ENCODE measurements around the gene CTNNA2.

The CTNNA2 gene

DNA sequence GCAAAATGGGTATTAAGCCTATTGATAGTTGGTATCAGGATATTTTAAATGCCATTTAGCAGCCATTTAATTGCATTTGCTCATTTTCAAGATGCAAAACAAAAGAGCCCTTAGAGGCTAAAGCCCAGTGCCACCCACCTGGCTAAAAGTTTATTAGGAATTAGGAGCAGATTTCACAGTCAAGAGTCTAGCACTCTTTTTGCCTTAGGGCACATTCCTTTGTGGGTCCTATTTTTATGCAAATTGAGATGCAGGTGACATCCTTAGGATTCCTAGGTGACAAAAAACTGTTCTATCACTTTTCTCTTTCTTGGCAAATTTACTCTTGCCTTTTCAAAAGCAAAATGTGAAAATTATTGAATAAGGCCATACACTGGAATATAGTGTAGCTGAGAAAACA, 42.0 kb downstream of the CTNNA2 start:
- Histone ChIP-seq H3K36me3 (ENCODE audit: control insufficient read depth in 1 of 2, insufficient read depth in 2 of 2, low read length in 2 of 2) (peaks cover 0 to 2% of the 10 kb centered on the region in 2 experiments), H3K18ac (ENCODE audit: low read length) (no peak overlapping the region), H3K23ac (ENCODE audit: low read length) (no peak overlapping the region)

DNA sequence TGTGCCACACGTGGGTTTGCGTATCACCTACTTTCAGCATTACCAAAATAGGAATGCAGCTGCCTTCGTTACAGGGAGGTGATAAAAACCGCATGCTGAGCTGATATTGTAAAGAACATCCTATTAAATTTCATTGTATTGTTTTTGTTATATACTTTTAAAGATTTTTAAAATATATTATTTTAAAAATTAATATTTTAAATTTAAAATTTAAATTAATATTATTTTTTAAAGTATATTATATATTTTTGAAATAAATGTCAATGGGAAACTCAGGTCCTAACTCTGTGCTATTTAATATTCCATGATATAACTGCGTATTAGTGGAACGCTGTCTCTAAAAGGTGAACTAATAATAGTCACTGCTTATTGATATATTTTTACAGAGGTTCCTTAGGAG, 51.2 kb downstream of the CTNNA2 start:
- Histone ChIP-seq H2BK12ac (ENCODE audit: low read length) (no peak overlapping the region), H2AFZ (ENCODE audit: insufficient read depth, low read length, poor library complexity) (no peak overlapping the region), H3K27ac (ENCODE audit: low read depth, low read length) (no peak overlapping the region), H3K36me3 (ENCODE audit: control insufficient read depth in 1 of 2, insufficient read depth in 2 of 2, low read length in 2 of 2) (no peaks in the 10 kb centered on the region), H3K18ac (ENCODE audit: low read length) (no peak overlapping the region), H3K4me2 (ENCODE audit: low read length) (no peak overlapping the region), H2BK120ac (ENCODE audit: insufficient read depth, low read length, poor library complexity) (no peak overlapping the region), H3K4me3 (ENCODE audit: low read depth, low read length) (no peak overlapping the region), H3K27me3 (ENCODE audit: insufficient read depth, low read length) (no peaks in the 10 kb centered on the region), H2BK5ac (ENCODE audit: low read depth, low read length, poor library complexity) (no peak overlapping the region), H3K79me2 (ENCODE audit: control insufficient read depth, insufficient read depth, low read length, poor library complexity) (no peaks in the 10 kb centered on the region), H3K79me1 (ENCODE audit: low read length) (no peaks in the 10 kb centered on the region), H3K14ac (ENCODE audit: low read length) (no peak overlapping the region), H3K9me3 (ENCODE audit: insufficient read depth, low read depth, low read length) (no peaks in the 10 kb centered on the region), H3K23ac (ENCODE audit: low read length) (no peak overlapping the region), H3K9ac (ENCODE audit: low read length) (no peak overlapping the region), H2AK5ac (ENCODE audit: low read length) (no peak overlapping the region), H3K4me1 (ENCODE audit: control insufficient read depth in 1 of 2, insufficient read depth in 2 of 2, low read length in 2 of 2) (no peaks in the 10 kb centered on the region), H4K8ac (ENCODE audit: low read depth, low read length) (no peak overlapping the region), H3K4ac (ENCODE audit: low read depth, low read length) (no peak overlapping the region), H4K12ac (ENCODE audit: low read depth, low read length) (no peak overlapping the region), H4K91ac (ENCODE audit: low read depth, low read length) (no peak overlapping the region)
- no CpG with 5 or more reads among the region's 6 CpGs for WGBS (ENCODE audit: extremely low coverage, insufficient coverage, insufficient read length)
- DNase-seq, result no peak

More for the DNA sequence above, 42.0 kb downstream of the CTNNA2 start:
- Histone ChIP-seq H2BK12ac (ENCODE audit: low read length) (no peak overlapping the region), H2AFZ (ENCODE audit: insufficient read depth, low read length, poor library complexity) (no peak overlapping the region), H2BK120ac (ENCODE audit: insufficient read depth, low read length, poor library complexity) (no peak overlapping the region), H2AK5ac (ENCODE audit: low read length) (no peak overlapping the region), H3K4me2 (ENCODE audit: low read length) (no peak overlapping the region), H3K4ac (ENCODE audit: low read depth, low read length) (no peak overlapping the region), H3K79me1 (ENCODE audit: low read length) (no peaks in the 10 kb centered on the region), H3K27me3 (ENCODE audit: insufficient read depth, low read length) (no peaks in the 10 kb centered on the region), H3K9me3 (ENCODE audit: insufficient read depth, low read depth, low read length) (peaks cover 7% of the 10 kb centered on the region), H3K4me1 (ENCODE audit: control insufficient read depth in 1 of 2, insufficient read depth in 2 of 2, low read length in 2 of 2) (no peaks in the 10 kb centered on the region), H3K9ac (ENCODE audit: low read length) (no peak overlapping the region), H2BK5ac (ENCODE audit: low read depth, low read length, poor library complexity) (no peak overlapping the region), H3K27ac (ENCODE audit: low read depth, low read length) (no peak overlapping the region), H4K91ac (ENCODE audit: low read depth, low read length) (no peak overlapping the region), H3K4me3 (ENCODE audit: low read depth, low read length) (no peak overlapping the region), H3K14ac (ENCODE audit: low read length) (no peak overlapping the region), H4K8ac (ENCODE audit: low read depth, low read length) (no peak overlapping the region), H3K79me2 (ENCODE audit: control insufficient read depth, insufficient read depth, low read length, poor library complexity) (no peaks in the 10 kb centered on the region), H4K12ac (ENCODE audit: low read depth, low read length) (no peak overlapping the region)
- no peak for DNase-seq

DNA sequence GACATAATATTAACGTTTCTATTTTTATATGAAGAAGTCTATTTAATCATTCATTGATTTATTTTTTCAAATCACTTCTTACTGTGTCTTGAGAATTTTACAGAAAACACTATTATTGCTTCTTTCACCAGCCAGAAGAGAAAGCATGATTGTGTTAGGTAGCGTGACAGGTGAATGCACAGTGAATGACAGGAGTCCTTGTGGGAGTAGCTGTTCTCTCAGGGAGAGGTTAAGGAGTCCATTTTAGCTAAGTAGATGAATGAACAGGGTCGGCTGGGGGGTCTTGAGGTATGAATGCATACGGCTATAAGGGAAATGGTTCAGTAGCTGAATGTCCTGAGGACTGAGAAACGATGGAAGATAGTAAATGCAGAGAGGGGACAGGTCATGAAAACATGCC, 56.2 kb downstream of the CTNNA2 start:
- no peak for DNase-seq
- no peak overlapping the region for H2BK12ac ChIP-seq (ENCODE audit: low read length)
- no peaks in the 10 kb centered on the region for H3K79me2 ChIP-seq (ENCODE audit: control insufficient read depth, insufficient read depth, low read length, poor library complexity)
- no peaks in the 10 kb centered on the region for H3K4me1 ChIP-seq (ENCODE audit: control insufficient read depth in 1 of 2, insufficient read depth in 2 of 2, low read length in 2 of 2)
- H3K4me2 ChIP-seq (ENCODE audit: low read length), result no peak overlapping the region
- H3K36me3 ChIP-seq (ENCODE audit: control insufficient read depth in 1 of 2, insufficient read depth in 2 of 2, low read length in 2 of 2), result no peaks in the 10 kb centered on the region
- H3K9ac ChIP-seq (ENCODE audit: low read length), result no peak overlapping the region
- H3K9me3 ChIP-seq (ENCODE audit: insufficient read depth, low read depth, low read length), result no peaks in the 10 kb centered on the region
- H3K4ac ChIP-seq (ENCODE audit: low read depth, low read length), result no peak overlapping the region
- H4K91ac ChIP-seq (ENCODE audit: low read depth, low read length), result no peak overlapping the region
- no peak overlapping the region for H2BK5ac ChIP-seq (ENCODE audit: low read depth, low read length, poor library complexity)
- H3K4me3 ChIP-seq (ENCODE audit: low read depth, low read length), result no peak overlapping the region
- H3K23ac ChIP-seq (ENCODE audit: low read length), result no peak overlapping the region
- no peak overlapping the region for H3K14ac ChIP-seq (ENCODE audit: low read length)
- H3K27ac ChIP-seq (ENCODE audit: low read depth, low read length), result no peak overlapping the region
- no peak overlapping the region for H2AK5ac ChIP-seq (ENCODE audit: low read length)
- no CpG with 5 or more reads among the region's 5 CpGs for WGBS (ENCODE audit: extremely low coverage, insufficient coverage, insufficient read length)
- no peak overlapping the region for H2AFZ ChIP-seq (ENCODE audit: insufficient read depth, low read length, poor library complexity)
- no peak overlapping the region for H3K18ac ChIP-seq (ENCODE audit: low read length)
- no peak overlapping the region for H2BK120ac ChIP-seq (ENCODE audit: insufficient read depth, low read length, poor library complexity)
- H4K12ac ChIP-seq (ENCODE audit: low read depth, low read length), result no peak overlapping the region
- H3K79me1 ChIP-seq (ENCODE audit: low read length), result no peaks in the 10 kb centered on the region
- no peaks in the 10 kb centered on the region for H3K27me3 ChIP-seq (ENCODE audit: insufficient read depth, low read length)
- no peak overlapping the region for H4K8ac ChIP-seq (ENCODE audit: low read depth, low read length)

DNA sequence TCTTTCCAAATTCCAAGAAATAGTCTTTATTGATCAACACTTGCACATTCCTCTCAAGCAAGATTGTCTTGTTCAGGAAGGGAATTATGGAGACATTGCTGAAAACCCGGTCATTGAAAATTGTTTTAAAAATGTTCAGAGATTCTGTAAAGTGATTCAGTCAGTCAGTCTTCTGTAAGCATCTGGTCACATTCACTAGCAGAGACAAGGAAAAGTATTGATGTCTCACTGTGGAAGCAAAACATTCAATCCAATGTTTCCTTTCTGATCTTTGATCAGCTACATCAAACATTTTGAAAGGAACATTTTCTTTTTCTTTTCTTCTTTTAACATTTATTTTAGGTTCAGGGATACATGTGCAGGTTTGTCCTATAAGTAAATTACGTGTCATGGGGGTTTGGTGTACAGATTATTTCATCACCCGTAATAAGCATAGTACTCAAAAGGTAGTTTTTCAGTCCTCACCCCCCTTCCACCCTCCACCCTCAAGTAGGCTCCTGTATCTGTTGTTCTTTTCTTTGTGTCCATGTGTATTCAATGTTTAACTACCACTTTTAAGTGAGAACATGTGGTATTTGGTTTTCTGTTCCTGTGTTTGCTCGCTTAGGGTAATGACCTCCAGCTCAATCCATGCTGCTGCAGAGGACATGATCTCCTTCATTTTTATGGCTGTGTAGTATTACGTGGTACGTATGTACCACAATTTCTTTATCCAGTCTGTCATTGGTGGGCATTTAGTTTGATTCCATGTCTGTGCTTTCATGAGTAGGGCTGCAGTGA, 61.2 kb downstream of the CTNNA2 start:
- no peak overlapping the region for H2BK5ac ChIP-seq (ENCODE audit: low read depth, low read length, poor library complexity)
- no peak overlapping the region for H3K4me2 ChIP-seq (ENCODE audit: low read length)
- no peak overlapping the region for H3K9ac ChIP-seq (ENCODE audit: low read length)
- no peak overlapping the region for H3K4ac ChIP-seq (ENCODE audit: low read depth, low read length)
- no peaks in the 10 kb centered on the region for H3K79me1 ChIP-seq (ENCODE audit: low read length)
- no peak overlapping the region for H4K12ac ChIP-seq (ENCODE audit: low read depth, low read length)
- no peak overlapping the region for H3K27ac ChIP-seq (ENCODE audit: low read depth, low read length)
- no peak overlapping the region for H3K18ac ChIP-seq (ENCODE audit: low read length)
- no peak for DNase-seq
- no peaks in the 10 kb centered on the region for H3K9me3 ChIP-seq (ENCODE audit: insufficient read depth, low read depth, low read length)
- H2BK12ac ChIP-seq (ENCODE audit: low read length), result no peak overlapping the region
- no peaks in the 10 kb centered on the region for H3K27me3 ChIP-seq (ENCODE audit: insufficient read depth, low read length)
- no peaks in the 10 kb centered on the region for H3K4me1 ChIP-seq (ENCODE audit: control insufficient read depth in 1 of 2, insufficient read depth in 2 of 2, low read length in 2 of 2)
- H3K4me3 ChIP-seq (ENCODE audit: low read depth, low read length), result no peak overlapping the region
- H2BK120ac ChIP-seq (ENCODE audit: insufficient read depth, low read length, poor library complexity), result no peak overlapping the region
- no peaks in the 10 kb centered on the region for H3K79me2 ChIP-seq (ENCODE audit: control insufficient read depth, insufficient read depth, low read length, poor library complexity)
- no peak overlapping the region for H4K8ac ChIP-seq (ENCODE audit: low read depth, low read length)
- no CpG with 5 or more reads among the region's 6 CpGs for WGBS (ENCODE audit: extremely low coverage, insufficient coverage, insufficient read length)
- no peak overlapping the region for H3K14ac ChIP-seq (ENCODE audit: low read length)
- no peak overlapping the region for H2AFZ ChIP-seq (ENCODE audit: insufficient read depth, low read length, poor library complexity)
- H4K91ac ChIP-seq (ENCODE audit: low read depth, low read length), result no peak overlapping the region
- H3K23ac ChIP-seq (ENCODE audit: low read length), result no peak overlapping the region
- H3K36me3 ChIP-seq (ENCODE audit: control insufficient read depth in 1 of 2, insufficient read depth in 2 of 2, low read length in 2 of 2), result no peaks in the 10 kb centered on the region
- H2AK5ac ChIP-seq (ENCODE audit: low read length), result no peak overlapping the region
